ENCODE results near the gene DUSP15. TPM values are rescaled to one million over a fixed set of nuclear protein-coding genes. Genes with fewer than 3 reads are reported as not detected.

DUSP15 gene
- total and polyA plus RNA-seq, 2 of the 8 experiments (the other 6 are each of a cell fraction or from before 2014, with no cell fraction given): 0.91 to 3.2 TPM

DNA sequence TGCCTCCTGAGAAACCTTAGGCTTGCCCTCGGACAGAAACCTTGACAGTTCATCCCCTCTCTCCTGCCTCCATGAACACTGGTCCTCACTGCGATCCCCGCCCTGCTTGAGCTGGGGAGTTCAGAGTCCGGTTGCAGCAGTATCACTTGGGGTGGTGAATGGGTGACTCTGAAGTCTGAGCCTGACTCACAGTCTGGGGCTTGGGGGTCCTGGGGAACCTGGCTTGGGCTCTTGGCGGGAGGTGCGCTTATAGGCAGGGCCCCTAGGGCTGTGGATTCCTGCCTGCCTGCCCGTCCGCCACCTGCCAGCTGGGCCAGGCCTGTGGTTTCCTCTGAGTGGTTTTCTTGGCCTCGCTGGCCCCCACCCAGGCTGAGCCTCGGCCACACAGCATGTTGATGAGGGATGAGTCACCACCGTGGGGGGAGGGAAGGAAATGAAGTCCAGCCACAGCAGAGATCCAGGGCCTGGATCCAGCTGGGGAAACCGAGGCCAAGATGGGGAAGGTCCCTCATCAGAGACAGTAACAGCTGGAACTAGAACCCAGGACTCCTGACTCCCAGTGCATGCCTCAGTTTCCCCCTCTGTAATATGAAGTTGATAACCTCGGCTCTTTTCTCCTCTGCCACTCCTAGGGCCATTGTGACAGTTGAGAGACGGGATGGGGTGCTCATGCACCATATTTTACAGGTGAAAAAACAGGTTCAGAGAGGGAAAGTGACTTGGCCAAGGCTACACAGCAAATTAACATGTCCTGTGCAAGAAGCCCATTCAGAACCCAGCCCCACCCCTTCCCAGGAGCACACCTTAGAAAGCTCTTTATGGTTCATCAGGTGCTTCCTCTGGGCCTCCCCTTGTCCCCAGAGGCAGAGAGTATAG is 34.1 kb downstream of the DUSP15 start (continued):
- TF ChIP-seq TAF7 (optimal IDR thresholded peaks at IDR 0.05; ENCODE audit: borderline replicate concordance, low read depth, low read length): no peak
- no peak for TF ChIP-seq CEBPB (IDR thresholded peaks at IDR 0.05; ENCODE audit: low read depth, low read length)
- TF ChIP-seq, protein P1, sequence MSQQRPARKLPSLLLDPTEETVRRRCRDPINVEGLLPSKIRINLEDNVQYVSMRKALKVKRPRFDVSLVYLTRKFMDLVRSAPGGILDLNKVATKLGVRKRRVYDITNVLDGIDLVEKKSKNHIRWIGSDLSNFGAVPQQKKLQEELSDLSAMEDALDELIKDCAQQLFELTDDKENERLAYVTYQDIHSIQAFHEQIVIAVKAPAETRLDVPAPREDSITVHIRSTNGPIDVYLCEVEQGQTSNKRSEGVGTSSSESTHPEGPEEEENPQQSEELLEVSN (IDR thresholded peaks at IDR 0.05): peak; percentile 24; the same call in 1 of the 2 replicates
- TF ChIP-seq POU5F1 (IDR thresholded peaks at IDR 0.05; ENCODE audit: low read depth, low read length): no peak
- peak; percentile 85; the same call in 1 of the 2 replicates for TF ChIP-seq KDM1A (IDR thresholded peaks at IDR 0.05; ENCODE audit: borderline replicate concordance, low read length)

All from H1 (cell line).